Small intestine (tissue), 7 donors: ENCODE data around the gene IL22RA1. TPM values are rescaled to one million over a fixed set of nuclear protein-coding genes. Genes with fewer than 3 reads are reported as not detected.

Experiments used
- DNase-seq, 2 donors: peaks; one replicate each; pipeline versions ENCODE4 v3.0.0 to v3.0.0-alpha.2; 2013
- FAIRE-seq: peaks from 2 replicates; lab custom pipeline; 2012; peaks lifted over from hg19 to GRCh38; lab: Jason Lieb, UNC
- H3K27ac ChIP-seq, 3 donors: one replicate each; pipeline ENCODE4 v1.5.1; 2013; ENCODE audit warnings: low read length in 2 of 3, mild to moderate bottlenecking in 2 of 3, control low read depth in 1 of 3, inconsistent platforms in 1 of 3, low read depth in 1 of 3, moderate library complexity in 1 of 3
- H3K27me3 ChIP-seq, 3 donors: one replicate each; pipeline ENCODE4 v1.6.1; 2013; ENCODE audit warnings: low read length in 3 of 3, inconsistent platforms in 1 of 3; ENCODE audit not compliant: control insufficient read depth in 3 of 3, insufficient read depth in 3 of 3
- H3K36me3 ChIP-seq, 3 donors: one replicate each; pipeline ENCODE4 v1.6.1; 2013; ENCODE audit warnings: low read length in 3 of 3, inconsistent platforms in 1 of 3, low read depth in 1 of 3, mild to moderate bottlenecking in 1 of 3, moderate library complexity in 1 of 3; ENCODE audit not compliant: control insufficient read depth in 3 of 3, insufficient read depth in 2 of 3
- H3K4me1 ChIP-seq, 3 donors: one replicate each; pipeline ENCODE4 v1.6.1; 2013; ENCODE audit warnings: low read length in 2 of 3, inconsistent platforms in 1 of 3, low read depth in 1 of 3, mild to moderate bottlenecking in 1 of 3, moderate library complexity in 1 of 3; ENCODE audit not compliant: control insufficient read depth in 3 of 3, insufficient read depth in 2 of 3
- H3K4me3 ChIP-seq, 3 donors: one replicate each; pipeline ENCODE4 v1.5.1; 2013; ENCODE audit warnings: low read length in 3 of 3, control low read depth in 1 of 3, inconsistent platforms in 1 of 3, low read depth in 1 of 3, mild to moderate bottlenecking in 1 of 3, moderate library complexity in 1 of 3
- H3K9me3 ChIP-seq, 2 donors: one replicate each; pipeline ENCODE4 v1.6.1; 2013; ENCODE audit warnings: low read depth in 1 of 2, low read length in 1 of 2; ENCODE audit not compliant: control insufficient read depth in 2 of 2, insufficient read depth in 1 of 2
- WGBS, 3 donors: extraction: QIAGEN DNeasy Blood & Tissue Kit; methylation state at CpG; one replicate each; pipeline ENCODE4 v1.1.7; 2013; 5-methylcytosine and 5-hydroxymethylcytosine counted together
- polyA plus RNA-seq, 4 donors: library from polyadenylated mRNA; stranded (reverse) in 3 of 4; unstranded in 1 of 4; fragments of 200-250 nt in 3 of 4; fragments of 120-200 nt in 1 of 4; gene quantifications; one replicate each; pipeline versions ENCODE4 v1.2.1 to v1.2.3, GENCODE V29; 2013
- donor health status: healthy with polysubstance abuse.
- donor health status: control.
- donor health status: control.
- donor health status: Bipolar disorder and iron deficiency.
- donor health status: healthy.

Gene IL22RA1
- polyA plus RNA-seq, 4 donors: 16.3 to 131 (median 25.2) TPM

DNA sequence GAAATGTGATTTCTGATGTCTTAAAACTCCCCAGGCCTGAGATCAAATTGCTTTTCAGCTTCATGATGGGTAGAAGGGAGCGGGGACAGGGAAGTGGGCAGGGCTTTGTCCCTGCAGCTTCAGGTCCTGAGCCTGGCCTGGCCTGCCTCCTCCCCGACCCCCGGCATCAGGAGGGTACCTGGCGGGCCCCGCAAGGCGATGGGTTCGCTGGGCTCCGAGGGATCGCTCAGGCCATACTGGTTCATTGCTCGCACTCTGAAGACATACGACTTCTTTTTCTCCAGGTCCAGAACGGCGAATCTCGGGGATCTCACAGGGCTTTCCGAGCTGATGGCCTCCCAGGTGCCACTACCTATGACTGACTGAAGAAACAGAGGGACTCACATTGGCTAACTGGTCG, 56.5 kb downstream of the IL22RA1 start:
- H3K4me1 ChIP-seq: no peaks in the 10 kb centered on the region
- no peak overlapping the region for H3K4me3 ChIP-seq
- H3K36me3 ChIP-seq: peaks cover 0 to 87% (median 0%) of the 10 kb centered on the region in 3 donors
- FAIRE-seq: no peak
- H3K27me3 ChIP-seq: no peaks in the 10 kb centered on the region
- DNase-seq: no peak
- 87 to 97% (median 94%) methylated on average over 15 to 16 of the region's 16 CpGs for WGBS, 3 donors
- no peaks in the 10 kb centered on the region for H3K9me3 ChIP-seq
- no peak overlapping the region for H3K27ac ChIP-seq

DNA sequence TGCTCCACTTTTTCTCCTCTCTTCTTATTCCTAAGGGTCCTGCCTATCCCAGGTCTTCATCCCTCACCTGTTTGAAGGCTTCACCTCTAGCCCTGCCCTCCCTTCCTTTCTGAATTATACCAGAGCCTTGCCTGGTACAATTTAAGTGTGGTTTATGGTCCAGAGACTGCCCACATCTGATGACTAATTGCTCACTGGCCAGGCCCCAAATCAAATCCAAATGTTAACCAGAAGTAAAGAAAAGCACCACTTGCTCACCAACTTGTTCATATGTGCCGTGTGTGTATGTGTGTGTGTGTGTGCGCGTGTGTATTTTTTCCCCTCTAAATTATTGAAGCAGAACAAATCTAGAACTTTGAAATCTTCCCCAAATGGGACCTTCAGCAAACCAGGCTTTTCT, 57.4 kb downstream of the IL22RA1 start:
- H3K36me3 ChIP-seq: peaks cover 0 to 86% (median 0%) of the 10 kb centered on the region in 3 donors
- DNase-seq (no peak), FAIRE-seq (no peak)
- H3K9me3 ChIP-seq: no peaks in the 10 kb centered on the region
- WGBS, 3 donors: 72 to 98% (median 95%) methylated on average over 3 of the region's 3 CpGs
- no peaks in the 10 kb centered on the region for H3K4me1 ChIP-seq
- no peaks in the 10 kb centered on the region for H3K27me3 ChIP-seq
- no peak overlapping the region for H3K27ac ChIP-seq
- H3K4me3 ChIP-seq: no peak overlapping the region

DNA sequence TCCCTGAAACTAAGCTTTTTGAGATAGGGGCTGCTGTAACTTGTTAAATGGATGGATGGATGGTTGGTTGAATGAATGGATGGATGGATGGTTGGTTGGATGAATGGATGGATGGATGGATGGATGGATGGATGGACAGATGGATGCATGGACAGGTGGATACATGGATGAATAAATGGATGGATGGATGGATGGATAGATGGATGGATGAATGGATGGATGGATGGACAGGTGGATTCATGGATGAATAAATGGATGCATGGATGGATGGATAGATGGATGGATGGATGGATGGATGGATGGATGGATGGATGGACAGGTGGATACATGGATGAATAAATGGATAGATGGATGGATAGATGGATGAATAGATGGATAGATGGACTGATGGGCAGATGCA, 57.9 kb downstream of the IL22RA1 start:
- Histone ChIP-seq H3K27ac (no peak overlapping the region), H3K27me3 (no peaks in the 10 kb centered on the region), H3K4me3 (no peak overlapping the region), H3K9me3 (no peaks in the 10 kb centered on the region), H3K36me3 (peaks cover 0 to 84% (median 0%) of the 10 kb centered on the region in 3 donors), H3K4me1 (no peaks in the 10 kb centered on the region)
- FAIRE-seq: no peak
- no peak for DNase-seq

DNA sequence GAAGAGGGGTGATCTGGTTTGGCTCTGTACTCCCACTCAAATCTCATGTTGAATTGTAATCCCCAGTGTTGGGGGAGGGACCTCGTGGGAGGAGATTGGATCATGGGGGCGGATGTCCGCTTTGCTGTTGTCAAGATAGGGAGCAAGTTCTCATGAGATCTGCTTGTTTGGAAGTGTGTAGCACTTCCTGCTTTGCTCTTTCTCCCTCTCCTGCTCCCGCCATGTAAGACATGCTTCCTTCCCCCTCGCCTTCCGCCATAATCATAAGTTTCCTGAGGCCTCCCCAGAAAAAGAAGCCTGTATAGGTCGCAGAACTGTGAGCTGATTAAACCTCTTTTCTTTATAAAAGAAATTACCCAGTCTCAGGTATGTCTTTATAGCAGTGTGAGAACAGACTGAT, 58.9 kb downstream of the IL22RA1 start:
- Histone ChIP-seq H3K4me3 (no peak overlapping the region), H3K27ac (no peak overlapping the region), H3K36me3 (peaks cover 0 to 83% (median 0%) of the 10 kb centered on the region in 3 donors), H3K27me3 (no peaks in the 10 kb centered on the region), H3K4me1 (no peaks in the 10 kb centered on the region), H3K9me3 (no peaks in the 10 kb centered on the region)
- WGBS, 3 donors: 75 to 89% (median 84%) methylated on average over 7 of the region's 7 CpGs
- no peak for DNase-seq
- FAIRE-seq: no peak

DNA sequence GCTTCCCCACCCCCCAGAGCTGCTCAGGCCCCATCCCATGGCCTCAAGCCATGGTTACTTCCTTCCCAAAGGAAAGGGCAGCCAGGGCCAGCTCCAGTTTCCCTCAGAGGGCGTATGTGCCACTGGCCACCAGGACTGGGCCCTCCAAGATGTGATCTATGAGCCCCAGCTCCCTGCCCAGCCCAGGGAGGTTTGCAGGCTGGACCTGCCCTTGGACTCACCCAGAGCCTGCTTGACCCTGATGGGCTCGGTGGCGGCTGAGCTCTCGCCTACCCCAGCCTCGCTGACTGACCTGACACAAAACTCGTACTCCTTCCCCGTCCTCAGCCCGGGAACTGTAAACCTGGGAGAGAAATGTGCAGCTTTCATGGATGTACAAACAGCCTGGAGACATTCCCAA, 60.6 kb downstream of the IL22RA1 start:
- no peak for FAIRE-seq
- Histone ChIP-seq H3K4me1 (no peaks in the 10 kb centered on the region), H3K4me3 (no peak overlapping the region), H3K27me3 (no peaks in the 10 kb centered on the region), H3K9me3 (no peaks in the 10 kb centered on the region), H3K36me3 (peaks cover 0 to 84% (median 0%) of the 10 kb centered on the region in 3 donors), H3K27ac (no peak overlapping the region)
- WGBS, 3 donors: 83 to 91% (median 90%) methylated on average over 8 of the region's 8 CpGs
- DNase-seq: no peak

DNA sequence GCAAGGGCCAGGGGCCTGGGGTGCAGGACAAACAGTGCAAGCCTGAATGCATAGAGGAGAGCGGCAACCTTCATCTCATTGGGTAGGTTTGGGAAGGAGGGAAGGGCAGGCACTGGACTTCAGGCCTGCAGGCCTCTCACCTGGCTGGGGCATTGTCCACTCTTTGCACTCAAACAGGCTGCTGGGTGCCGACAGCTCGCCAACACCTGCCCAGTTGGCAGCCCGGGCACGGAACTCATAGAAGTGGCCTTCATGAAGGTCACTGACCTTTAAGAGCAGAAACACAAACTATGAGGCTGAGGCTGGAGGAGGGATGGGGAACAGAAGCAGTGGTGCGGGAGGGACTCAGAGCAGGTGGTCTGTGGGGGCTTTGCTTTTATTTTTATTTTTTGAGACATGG, 61.8 kb downstream of the IL22RA1 start:
- Histone ChIP-seq H3K4me3 (no peak overlapping the region), H3K27ac (no peak overlapping the region), H3K4me1 (no peaks in the 10 kb centered on the region), H3K9me3 (no peaks in the 10 kb centered on the region), H3K36me3 (peaks cover 0 to 80% (median 0%) of the 10 kb centered on the region in 3 donors), H3K27me3 (no peaks in the 10 kb centered on the region)
- no peak for FAIRE-seq
- WGBS, 3 donors: 84 to 91% (median 90%) methylated on average over 6 of the region's 6 CpGs
- DNase-seq: no peak

DNA sequence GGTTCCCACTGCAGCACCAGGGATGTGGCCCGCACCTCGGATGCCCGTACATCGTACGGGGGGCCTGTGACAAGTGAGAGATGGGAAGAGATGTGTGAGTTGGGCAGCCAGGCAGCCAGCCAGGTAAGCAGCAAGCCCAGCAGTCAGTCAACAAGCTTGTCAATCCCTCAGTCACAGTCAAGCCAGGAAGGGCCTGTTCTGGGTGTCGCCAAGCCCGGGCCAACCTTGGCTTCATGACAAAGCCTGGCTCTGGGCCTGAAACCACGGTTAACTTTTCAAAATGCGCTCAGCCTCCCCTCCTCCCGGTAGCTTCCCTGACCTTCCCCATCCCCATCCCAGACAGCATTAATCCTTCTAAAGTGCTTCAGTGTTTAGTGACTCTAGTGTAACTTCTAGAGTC, 62.8 kb downstream of the IL22RA1 start:
- no peaks in the 10 kb centered on the region for H3K4me1 ChIP-seq
- WGBS, 3 donors: 70 to 83% (median 70%) methylated on average over 9 to 10 of the region's 10 CpGs
- FAIRE-seq (no peak), DNase-seq (no peak)
- no peaks in the 10 kb centered on the region for H3K9me3 ChIP-seq
- no peak overlapping the region for H3K27ac ChIP-seq
- peaks cover 0 to 81% (median 0%) of the 10 kb centered on the region in 3 donors for H3K36me3 ChIP-seq
- H3K4me3 ChIP-seq: no peak overlapping the region
- H3K27me3 ChIP-seq: no peaks in the 10 kb centered on the region

DNA sequence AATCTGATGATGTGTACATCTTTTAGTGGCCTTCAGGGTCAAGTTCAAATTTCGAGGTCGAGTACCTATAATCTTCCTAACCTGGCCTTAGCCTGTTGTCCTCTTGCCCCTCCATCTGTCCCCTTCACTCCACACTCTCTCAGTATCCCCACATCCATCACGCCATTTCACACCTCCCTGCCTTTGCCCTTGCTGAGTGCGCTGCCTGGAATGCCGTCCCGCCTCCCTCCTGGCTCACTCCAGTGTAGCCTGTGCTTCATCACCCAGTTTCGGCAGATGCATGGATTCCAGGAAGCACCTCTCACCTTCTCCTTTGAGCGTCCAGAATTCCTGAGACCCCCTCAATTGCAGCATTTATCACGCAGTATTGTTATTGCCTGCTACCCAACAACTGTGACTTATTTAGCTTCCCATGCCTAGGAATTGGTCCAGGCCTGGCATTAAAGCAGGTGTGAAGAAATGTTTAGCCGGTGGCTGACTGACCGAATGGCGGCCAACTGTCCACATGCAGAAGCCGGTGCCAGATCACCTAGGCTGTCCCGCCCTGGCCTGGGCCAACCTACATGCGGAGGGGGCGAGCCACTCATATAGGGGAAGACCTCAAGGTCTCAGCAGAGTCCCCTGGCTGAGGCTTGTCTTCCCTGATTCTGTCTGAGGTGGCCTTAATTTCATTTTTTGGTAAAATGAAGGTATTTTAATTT, 65.5 kb downstream of the IL22RA1 start:
- H3K36me3 ChIP-seq: peaks cover 0 to 85% (median 0%) of the 10 kb centered on the region in 3 donors

DNA sequence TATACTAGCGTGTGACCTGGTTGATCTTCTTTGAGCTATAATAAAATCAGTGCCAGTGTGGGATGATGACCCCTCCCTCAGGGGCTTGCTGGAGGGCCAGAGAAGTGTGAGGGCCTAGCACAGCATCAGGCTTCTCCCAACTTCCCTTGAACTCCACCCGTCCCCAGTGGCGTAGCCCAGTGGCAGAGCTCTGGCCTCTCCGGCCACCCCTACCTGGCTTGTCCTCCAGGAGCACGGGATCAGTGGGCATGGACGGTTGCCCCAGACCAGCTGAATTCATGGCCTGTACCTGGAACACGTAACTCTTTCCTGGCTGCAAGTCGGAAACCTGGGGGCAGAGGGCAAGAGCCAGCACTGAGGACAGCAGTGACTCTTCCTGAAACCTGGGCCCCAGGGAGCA, 67.0 kb downstream of the IL22RA1 start:
- WGBS, 3 donors: 88 to 92% (median 89%) methylated on average over 7 to 8 of the region's 8 CpGs
- Histone ChIP-seq H3K4me3 (no peak overlapping the region), H3K4me1 (peaks cover 0 to 13% (median 0%) of the 10 kb centered on the region in 3 donors), H3K9me3 (no peaks in the 10 kb centered on the region), H3K36me3 (peaks cover 0 to 84% (median 0%) of the 10 kb centered on the region in 3 donors), H3K27me3 (no peaks in the 10 kb centered on the region), H3K27ac (no peak overlapping the region)
- DNase-seq (no peak), FAIRE-seq (no peak)

More for the DNA sequence above, 65.5 kb downstream of the IL22RA1 start:
- no peaks in the 10 kb centered on the region for H3K9me3 ChIP-seq
- H3K27me3 ChIP-seq: no peaks in the 10 kb centered on the region
- 86 to 93% (median 89%) methylated on average over 16 of the region's 16 CpGs for WGBS, 3 donors
- FAIRE-seq (no peak), DNase-seq (no peak)
- no peaks in the 10 kb centered on the region for H3K4me1 ChIP-seq
- H3K27ac ChIP-seq: no peak overlapping the region
- H3K4me3 ChIP-seq: no peak overlapping the region
